Measurements from ENCODE around the gene COL13A1.
A peak's percentile ranks its signal among the peaks of the same experiment; 100 is the strongest.

The COL13A1 gene

GRCh38 chr10:69974551-69975155, 172.9 kb downstream of the COL13A1 start:
- DNase-seq = no peak

GRCh38 chr10:69976795-69977546, 175.3 kb downstream of the COL13A1 start:
- DNase-seq = peak in 1 of 2 experiments; percentile 4

GRCh38 chr10:69979174-69979573, 177.5 kb downstream of the COL13A1 start:
- DNase-seq = no peak

- DNase-seq = no peak
Measured at GRCh38 chr10:69980672-69981071, 179.0 kb downstream of the COL13A1 start.

GRCh38 chr10:69988094-69988493, 186.4 kb downstream of the COL13A1 start:
- no peak for DNase-seq

GRCh38 chr10:69991151-69991550, 189.4 kb downstream of the COL13A1 start:
- no peak for DNase-seq

GRCh38 chr10:69994262-69994661, 192.6 kb downstream of the COL13A1 start:
- peak in 1 of 2 experiments; percentile 2 for DNase-seq

- DNase-seq = no peak
Measured at GRCh38 chr10:69996611-69997010, 194.9 kb downstream of the COL13A1 start.

GRCh38 chr10:70000262-70000661, 198.6 kb downstream of the COL13A1 start:
- DNase-seq = no peak

GRCh38 chr10:70007116-70007820, 205.6 kb downstream of the COL13A1 start:
- no peak for DNase-seq

Data from NCI-H2081 (cell line).